ENCODE data around the gene SLC38A6.

Gene SLC38A6

DNA sequence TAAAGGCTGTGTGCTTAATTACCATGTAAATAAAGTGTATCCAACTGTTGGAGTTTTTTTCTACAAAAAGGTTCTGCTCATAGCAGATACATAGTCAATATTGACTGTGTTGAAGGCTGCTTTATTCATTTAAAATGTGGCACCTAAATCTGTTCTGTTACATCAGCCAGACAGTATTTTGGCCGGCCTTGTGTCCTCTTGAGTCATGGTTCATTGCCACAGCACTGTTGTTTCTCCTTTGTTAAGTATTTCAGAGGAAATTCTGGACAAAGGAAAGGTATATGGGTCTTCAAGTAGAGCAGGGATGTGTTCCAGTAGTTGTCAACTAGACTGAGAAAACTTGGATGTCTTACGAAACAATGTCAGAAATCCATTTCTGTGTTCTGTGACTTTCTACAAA is 95.5 kb downstream of the SLC38A6 start:
- Histone ChIP-seq H2BK5ac (ENCODE audit: low read length) (no peak overlapping the region), H3K36me3 (replicated peaks in 1 of 2; ENCODE audit: control insufficient read depth in 2 of 2, insufficient read depth in 2 of 2, low read length in 2 of 2) (no peaks in the 10 kb centered on the region), H4K91ac (ENCODE audit: low read depth, low read length, poor library complexity) (no peak overlapping the region), H2BK120ac (ENCODE audit: low read depth, low read length) (no peak overlapping the region), H3K4ac (ENCODE audit: low read length) (no peak overlapping the region), H2BK15ac (ENCODE audit: low read length) (no peak overlapping the region), H3K4me3 (ENCODE audit: low read length in 2 of 2) (no peak overlapping the region), H3K9ac (ENCODE audit: low read depth, low read length, poor library complexity) (no peak overlapping the region), H3K18ac (ENCODE audit: low read length) (no peak overlapping the region), H3K27ac (replicated peaks; ENCODE audit: low read length) (no peak overlapping the region), H2AFZ (ENCODE audit: low read length) (no peak overlapping the region), H2AK5ac (ENCODE audit: low read depth, low read length) (no peak overlapping the region), H4K8ac (ENCODE audit: low read depth, low read length) (no peak overlapping the region), H3K4me1 (ENCODE audit: control insufficient read depth in 2 of 2, insufficient read depth in 1 of 2, low read depth in 1 of 2, low read length in 2 of 2) (no peaks in the 10 kb centered on the region), H2BK12ac (ENCODE audit: low read length) (no peak overlapping the region), H3K79me1 (ENCODE audit: low read depth, low read length) (no peaks in the 10 kb centered on the region), H3K4me2 (ENCODE audit: insufficient read depth, low read length, poor library complexity, severe bottlenecking) (no peak overlapping the region), H3K14ac (ENCODE audit: low read length) (no peak overlapping the region), H3K23ac (ENCODE audit: low read depth, low read length, poor library complexity) (no peak overlapping the region), H3K27me3 (ENCODE audit: control insufficient read depth in 3 of 3, insufficient read depth in 3 of 3, low read depth in 1 of 3, low read length in 3 of 3) (no peaks in the 10 kb centered on the region), H3K9me3 (replicated peaks in 1 of 2; ENCODE audit: control insufficient read depth in 2 of 2, insufficient read depth in 1 of 2, low read depth in 1 of 2, low read length in 2 of 2) (no peaks in the 10 kb centered on the region)
- no peak for DNase-seq (ENCODE audit: low spot score)
- no CpG with 5 or more reads among the region's 2 CpGs for WGBS, 2 donors (ENCODE audit: extremely low coverage in 2 of 2, insufficient read length in 2 of 2, insufficient replicate concordance in 1 of 2)

DNA sequence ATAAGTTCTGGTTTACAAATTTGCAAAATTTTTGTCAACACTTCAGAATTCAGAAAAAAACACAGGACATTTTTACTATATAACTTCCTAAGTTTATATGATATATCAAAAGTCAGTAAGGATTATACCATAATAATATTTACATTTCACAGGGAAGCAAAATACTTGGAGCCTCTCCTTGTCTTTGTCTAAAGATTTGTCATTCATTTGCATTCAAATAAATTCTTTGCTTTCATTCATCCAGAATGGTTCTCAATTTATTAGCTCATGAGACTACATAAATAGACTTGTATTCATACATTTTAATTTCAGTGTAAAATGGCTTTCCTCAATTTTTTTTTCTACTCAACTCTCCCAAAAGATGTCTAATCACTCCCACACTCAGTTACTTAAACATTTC is 96.4 kb downstream of the SLC38A6 start:
- no peak overlapping the region for H3K4me3 ChIP-seq (ENCODE audit: low read length in 2 of 2)
- no peak overlapping the region for H3K18ac ChIP-seq (ENCODE audit: low read length)
- no peak overlapping the region for H3K27ac ChIP-seq (replicated peaks; ENCODE audit: low read length)
- no peaks in the 10 kb centered on the region for H3K9me3 ChIP-seq (replicated peaks in 1 of 2; ENCODE audit: control insufficient read depth in 2 of 2, insufficient read depth in 1 of 2, low read depth in 1 of 2, low read length in 2 of 2)
- H2BK15ac ChIP-seq (ENCODE audit: low read length): no peak overlapping the region
- no peak overlapping the region for H2BK12ac ChIP-seq (ENCODE audit: low read length)
- H3K4me2 ChIP-seq (ENCODE audit: insufficient read depth, low read length, poor library complexity, severe bottlenecking): no peak overlapping the region
- no peak for DNase-seq (ENCODE audit: low spot score)
- no peaks in the 10 kb centered on the region for H3K79me1 ChIP-seq (ENCODE audit: low read depth, low read length)
- no peak overlapping the region for H4K8ac ChIP-seq (ENCODE audit: low read depth, low read length)
- no peaks in the 10 kb centered on the region for H3K36me3 ChIP-seq (replicated peaks in 1 of 2; ENCODE audit: control insufficient read depth in 2 of 2, insufficient read depth in 2 of 2, low read length in 2 of 2)
- no peak overlapping the region for H3K14ac ChIP-seq (ENCODE audit: low read length)
- H3K9ac ChIP-seq (ENCODE audit: low read depth, low read length, poor library complexity): no peak overlapping the region
- H4K91ac ChIP-seq (ENCODE audit: low read depth, low read length, poor library complexity): no peak overlapping the region
- no peak overlapping the region for H2BK5ac ChIP-seq (ENCODE audit: low read length)
- H3K4me1 ChIP-seq (ENCODE audit: control insufficient read depth in 2 of 2, insufficient read depth in 1 of 2, low read depth in 1 of 2, low read length in 2 of 2): no peaks in the 10 kb centered on the region
- H2BK120ac ChIP-seq (ENCODE audit: low read depth, low read length): no peak overlapping the region
- H2AK5ac ChIP-seq (ENCODE audit: low read depth, low read length): no peak overlapping the region
- H3K23ac ChIP-seq (ENCODE audit: low read depth, low read length, poor library complexity): no peak overlapping the region
- H2AFZ ChIP-seq (ENCODE audit: low read length): no peak overlapping the region
- H3K4ac ChIP-seq (ENCODE audit: low read length): no peak overlapping the region
- H3K27me3 ChIP-seq (ENCODE audit: control insufficient read depth in 3 of 3, insufficient read depth in 3 of 3, low read depth in 1 of 3, low read length in 3 of 3): no peaks in the 10 kb centered on the region

DNA sequence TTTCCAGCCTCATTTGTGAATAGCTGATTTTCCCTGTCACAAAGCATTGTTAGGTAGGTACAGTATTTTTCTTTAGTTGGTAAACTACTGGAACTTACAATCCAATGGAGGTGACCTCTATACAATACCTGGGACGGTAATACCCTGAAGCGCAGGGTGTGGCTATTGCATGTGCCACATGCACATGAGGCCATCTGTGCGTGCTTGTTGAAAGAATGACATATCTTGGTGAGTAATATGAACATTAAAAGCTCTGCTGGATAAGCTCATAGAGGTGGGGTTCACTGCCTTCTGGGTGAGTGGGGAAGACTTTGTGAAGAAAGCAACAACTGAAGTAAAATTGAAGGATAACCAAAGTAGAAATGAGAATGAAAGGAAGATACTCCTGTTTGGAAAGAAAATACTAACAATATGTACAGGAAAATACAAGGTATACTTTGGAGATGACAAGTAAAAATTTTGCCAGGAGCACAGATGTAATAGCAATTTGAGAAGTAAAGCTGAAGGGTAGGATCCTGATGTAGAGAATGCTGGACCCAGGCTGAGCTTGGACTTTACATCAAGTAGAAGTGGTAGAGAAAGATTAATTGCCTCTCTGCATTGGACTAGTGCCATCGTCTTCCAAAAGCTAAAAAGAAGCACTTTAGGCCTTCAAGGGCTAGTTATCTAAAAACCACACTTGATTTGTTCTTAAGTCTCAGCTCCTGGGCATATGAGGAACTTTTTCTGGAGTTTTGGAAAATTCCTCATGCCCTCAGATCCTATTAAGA is 97.1 kb downstream of the SLC38A6 start:
- H3K36me3 ChIP-seq (replicated peaks in 1 of 2; ENCODE audit: control insufficient read depth in 2 of 2, insufficient read depth in 2 of 2, low read length in 2 of 2): no peaks in the 10 kb centered on the region
- no peak overlapping the region for H3K18ac ChIP-seq (ENCODE audit: low read length)
- H3K9ac ChIP-seq (ENCODE audit: low read depth, low read length, poor library complexity): no peak overlapping the region
- H3K4me2 ChIP-seq (ENCODE audit: insufficient read depth, low read length, poor library complexity, severe bottlenecking): no peak overlapping the region
- H4K8ac ChIP-seq (ENCODE audit: low read depth, low read length): no peak overlapping the region
- no peak overlapping the region for H2AK5ac ChIP-seq (ENCODE audit: low read depth, low read length)
- no peak overlapping the region for H2BK5ac ChIP-seq (ENCODE audit: low read length)
- WGBS, 2 donors (ENCODE audit: extremely low coverage in 2 of 2, insufficient read length in 2 of 2, insufficient replicate concordance in 1 of 2): no CpG with 5 or more reads among the region's 4 CpGs
- H2AFZ ChIP-seq (ENCODE audit: low read length): no peak overlapping the region
- no peak for DNase-seq (ENCODE audit: low spot score)
- no peaks in the 10 kb centered on the region for H3K79me1 ChIP-seq (ENCODE audit: low read depth, low read length)
- H3K27me3 ChIP-seq (ENCODE audit: control insufficient read depth in 3 of 3, insufficient read depth in 3 of 3, low read depth in 1 of 3, low read length in 3 of 3): no peaks in the 10 kb centered on the region
- no peak overlapping the region for H2BK120ac ChIP-seq (ENCODE audit: low read depth, low read length)
- no peaks in the 10 kb centered on the region for H3K9me3 ChIP-seq (replicated peaks in 1 of 2; ENCODE audit: control insufficient read depth in 2 of 2, insufficient read depth in 1 of 2, low read depth in 1 of 2, low read length in 2 of 2)
- no peak overlapping the region for H3K14ac ChIP-seq (ENCODE audit: low read length)
- no peak overlapping the region for H3K27ac ChIP-seq (replicated peaks; ENCODE audit: low read length)
- no peak overlapping the region for H2BK15ac ChIP-seq (ENCODE audit: low read length)
- no peaks in the 10 kb centered on the region for H3K4me1 ChIP-seq (ENCODE audit: control insufficient read depth in 2 of 2, insufficient read depth in 1 of 2, low read depth in 1 of 2, low read length in 2 of 2)
- H3K23ac ChIP-seq (ENCODE audit: low read depth, low read length, poor library complexity): no peak overlapping the region
- no peak overlapping the region for H3K4ac ChIP-seq (ENCODE audit: low read length)
- H4K91ac ChIP-seq (ENCODE audit: low read depth, low read length, poor library complexity): no peak overlapping the region
- H2BK12ac ChIP-seq (ENCODE audit: low read length): no peak overlapping the region
- no peak overlapping the region for H3K4me3 ChIP-seq (ENCODE audit: low read length in 2 of 2)

DNA sequence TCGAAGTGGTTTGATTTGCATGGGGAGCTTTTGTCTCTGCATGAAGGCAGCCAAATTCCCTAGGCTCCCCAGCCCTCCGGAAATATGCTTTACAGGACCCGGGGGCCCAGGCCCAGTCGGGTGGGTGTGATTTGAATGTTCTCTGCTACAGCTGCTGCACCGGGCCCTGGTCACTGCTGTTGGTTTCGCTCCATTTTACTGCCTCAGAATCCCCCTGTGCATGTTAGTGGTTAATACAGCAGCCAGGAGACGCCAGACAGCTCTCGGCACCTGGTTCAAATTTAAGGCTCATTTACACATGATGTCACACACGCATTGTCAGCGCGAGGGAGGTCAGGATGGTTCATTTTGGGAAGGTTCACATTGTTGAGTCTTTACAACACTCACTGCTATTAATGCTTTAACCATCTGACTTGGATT is 99.6 kb downstream of the SLC38A6 start:
- Histone ChIP-seq H3K9ac (ENCODE audit: low read depth, low read length, poor library complexity) (no peak overlapping the region), H3K18ac (ENCODE audit: low read length) (no peak overlapping the region), H3K79me1 (ENCODE audit: low read depth, low read length) (no peaks in the 10 kb centered on the region), H2BK120ac (ENCODE audit: low read depth, low read length) (no peak overlapping the region), H2BK12ac (ENCODE audit: low read length) (no peak overlapping the region), H4K8ac (ENCODE audit: low read depth, low read length) (no peak overlapping the region), H3K14ac (ENCODE audit: low read length) (no peak overlapping the region), H3K4ac (ENCODE audit: low read length) (no peak overlapping the region), H2AK5ac (ENCODE audit: low read depth, low read length) (no peak overlapping the region), H2AFZ (ENCODE audit: low read length) (no peak overlapping the region), H3K4me3 (ENCODE audit: low read length in 2 of 2) (no peak overlapping the region), H2BK5ac (ENCODE audit: low read length) (no peak overlapping the region), H3K4me2 (ENCODE audit: insufficient read depth, low read length, poor library complexity, severe bottlenecking) (no peak overlapping the region), H4K91ac (ENCODE audit: low read depth, low read length, poor library complexity) (no peak overlapping the region), H3K23ac (ENCODE audit: low read depth, low read length, poor library complexity) (no peak overlapping the region), H2BK15ac (ENCODE audit: low read length) (no peak overlapping the region), H3K4me1 (ENCODE audit: control insufficient read depth in 2 of 2, insufficient read depth in 1 of 2, low read depth in 1 of 2, low read length in 2 of 2) (no peaks in the 10 kb centered on the region), H3K27me3 (ENCODE audit: control insufficient read depth in 3 of 3, insufficient read depth in 3 of 3, low read depth in 1 of 3, low read length in 3 of 3) (no peaks in the 10 kb centered on the region), H3K9me3 (replicated peaks in 1 of 2; ENCODE audit: control insufficient read depth in 2 of 2, insufficient read depth in 1 of 2, low read depth in 1 of 2, low read length in 2 of 2) (no peaks in the 10 kb centered on the region), H3K27ac (replicated peaks; ENCODE audit: low read length) (no peak overlapping the region), H3K36me3 (replicated peaks in 1 of 2; ENCODE audit: control insufficient read depth in 2 of 2, insufficient read depth in 2 of 2, low read length in 2 of 2) (no peaks in the 10 kb centered on the region)
- no CpG with 5 or more reads among the region's 11 CpGs for WGBS, 2 donors (ENCODE audit: extremely low coverage in 2 of 2, insufficient read length in 2 of 2, insufficient replicate concordance in 1 of 2)
- no peak for DNase-seq (ENCODE audit: low spot score)
